ENCODE results near the gene AMH.
A peak's percentile ranks its signal among the peaks of the same experiment; 100 is the strongest.
"Not testable (repeated sequence)": the region's sequence is repeated elsewhere in the genome, so short reads cannot be mapped to it uniquely, and the experiment has no call there.

AMH gene

GRCh38 chr19:2274185-2274711 is 25.1 kb downstream of the AMH start:
- FAIRE-seq, result no peak
- DNase-seq (ENCODE audit: insufficient read length, low spot score), result no peak
- TF ChIP-seq POLR2A (IDR thresholded peaks at IDR 0.05; ENCODE audit: low read depth, low read length), result peak; percentile 35; the same call in 1 of the 2 replicates
- no peak for TF ChIP-seq TAF1 (IDR thresholded peaks at IDR 0.05; ENCODE audit: low read depth, low read length)

- FAIRE-seq, result peak; percentile 77
- TF ChIP-seq TAF1 (IDR thresholded peaks at IDR 0.05; ENCODE audit: low read depth, low read length) (no peak), POU2F2 (IDR thresholded peaks at IDR 0.05; ENCODE audit: low read depth, low read length) (peak; percentile 7; the same call in 1 of the 2 replicates), POLR2A (IDR thresholded peaks at IDR 0.05; ENCODE audit: low read depth, low read length) (peak; percentile 54), POLR2AphosphoS5 (IDR thresholded peaks at IDR 0.05; ENCODE audit: low read depth, low read length) (peak; percentile 64), PAX5 (IDR thresholded peaks at IDR 0.05; ENCODE audit: insufficient read depth, low read length, severe bottlenecking) (no peak), SPI1 (IDR thresholded peaks at IDR 0.05; ENCODE audit: low read depth, low read length) (no peak)
These were observed 25.9 kb downstream of the AMH start for GRCh38 chr19:2274931-2275535.

GRCh38 chr19:2275588-2276428 is 26.7 kb downstream of the AMH start:
- FAIRE-seq (no peak), DNase-seq (ENCODE audit: insufficient read length, low spot score) (no peak)
- TF ChIP-seq POLR2A (IDR thresholded peaks at IDR 0.05; ENCODE audit: low read depth, low read length) (no peak), SPI1 (IDR thresholded peaks at IDR 0.05; ENCODE audit: low read depth, low read length) (no peak), PAX5 (IDR thresholded peaks at IDR 0.05; ENCODE audit: insufficient read depth, low read length, severe bottlenecking) (no peak), POU2F2 (IDR thresholded peaks at IDR 0.05; ENCODE audit: low read depth, low read length) (no peak), TAF1 (IDR thresholded peaks at IDR 0.05; ENCODE audit: low read depth, low read length) (no peak)

More at GRCh38 chr19:2274931-2275535, 25.9 kb downstream of the AMH start:
- no peak for DNase-seq (ENCODE audit: insufficient read length, low spot score)

GRCh38 chr19:2276429-2276986 is 27.4 kb downstream of the AMH start:
- TF ChIP-seq POLR2AphosphoS5 (IDR thresholded peaks at IDR 0.05; ENCODE audit: low read depth, low read length), result no peak; the same call in 1 of the 2 replicates
- no peak for TF ChIP-seq POU2F2 (IDR thresholded peaks at IDR 0.05; ENCODE audit: low read depth, low read length)
- TF ChIP-seq PAX5 (IDR thresholded peaks at IDR 0.05; ENCODE audit: insufficient read depth, low read length, severe bottlenecking), result no peak
- no peak for TF ChIP-seq POLR2A (IDR thresholded peaks at IDR 0.05; ENCODE audit: low read depth, low read length)
- no peak for TF ChIP-seq TAF1 (IDR thresholded peaks at IDR 0.05; ENCODE audit: low read depth, low read length)
- TF ChIP-seq SPI1 (IDR thresholded peaks at IDR 0.05; ENCODE audit: low read depth, low read length), result no peak
- FAIRE-seq (no peak), DNase-seq (ENCODE audit: insufficient read length, low spot score) (no peak)

- peak; percentile 65 for TF ChIP-seq POLR2AphosphoS5 (IDR thresholded peaks at IDR 0.05; ENCODE audit: low read depth, low read length)
- TF ChIP-seq TAF1 (IDR thresholded peaks at IDR 0.05; ENCODE audit: low read depth, low read length), result no peak
- no peak for TF ChIP-seq POLR2A (IDR thresholded peaks at IDR 0.05; ENCODE audit: low read depth, low read length)
- FAIRE-seq, result no peak
These were observed 28.0 kb downstream of the AMH start for GRCh38 chr19:2277138-2277537.

GRCh38 chr19:2278459-2279158 is 29.5 kb downstream of the AMH start:
- no peak for TF ChIP-seq TAF1 (IDR thresholded peaks at IDR 0.05; ENCODE audit: low read depth, low read length)
- TF ChIP-seq POLR2AphosphoS5 (IDR thresholded peaks at IDR 0.05; ENCODE audit: low read depth, low read length), result peak; percentile 67; the same call in 1 of the 2 replicates
- DNase-seq (ENCODE audit: insufficient read length, low spot score) (no peak), FAIRE-seq (no peak)

More at GRCh38 chr19:2277138-2277537, 28.0 kb downstream of the AMH start:
- no peak for DNase-seq (ENCODE audit: insufficient read length, low spot score)

- DNase-seq (ENCODE audit: insufficient read length, low spot score) (no peak), FAIRE-seq (no peak)
- TF ChIP-seq POU2F2 (IDR thresholded peaks at IDR 0.05; ENCODE audit: low read depth, low read length) (no peak), TAF1 (IDR thresholded peaks at IDR 0.05; ENCODE audit: low read depth, low read length) (no peak), POLR2A (IDR thresholded peaks at IDR 0.05; ENCODE audit: low read depth, low read length) (no peak), PAX5 (IDR thresholded peaks at IDR 0.05; ENCODE audit: insufficient read depth, low read length, severe bottlenecking) (no peak), SPI1 (IDR thresholded peaks at IDR 0.05; ENCODE audit: low read depth, low read length) (no peak)
These were observed 31.6 kb downstream of the AMH start for GRCh38 chr19:2280633-2281264.

GRCh38 chr19:2281265-2282061 is 32.3 kb downstream of the AMH start:
- not testable (repeated sequence) for FAIRE-seq; DNase-seq (ENCODE audit: insufficient read length, low spot score)
- 0 out of 2 replicates have a peak, but pooled peaks have one; percentile 32 for TF ChIP-seq SPI1 (IDR thresholded peaks at IDR 0.05; ENCODE audit: low read depth, low read length)
